ENCODE results near the gene PCCA. TPM values are rescaled to one million over a fixed set of nuclear protein-coding genes. Genes with fewer than 3 reads are reported as not detected.

Gene PCCA
- total and polyA plus RNA-seq, 2 donors (not counting 1 experiment from before 2014, with no cell fraction given), result 11.2 to 73.0 TPM

GRCh38 chr13:100506600-100507422, 417.9 kb downstream of the PCCA start:
- H3K27ac ChIP-seq (ENCODE audit: insufficient read depth, low read length), result no peak overlapping the region
- no peak overlapping the region for H2AFZ ChIP-seq (ENCODE audit: low read length)
- no peak overlapping the region for H3K4me3 ChIP-seq (replicated peaks in 1 of 4; ENCODE audit: control extremely low read depth in 1 of 4, insufficient read depth in 1 of 4, low read depth in 3 of 4, low read length in 4 of 4)
- no peak overlapping the region for H3K9ac ChIP-seq (ENCODE audit: insufficient read depth, low read length)
- no peak overlapping the region for H3K4me2 ChIP-seq (ENCODE audit: extremely low read depth, insufficient read depth, low read length)
- H3K36me3 ChIP-seq (ENCODE audit: control insufficient read depth, insufficient read depth, low read length), result no peaks in the 10 kb centered on the region
- H4K20me1 ChIP-seq (ENCODE audit: control insufficient read depth, extremely low read depth, insufficient read depth, low read length), result no peaks in the 10 kb centered on the region
- no peak for TF ChIP-seq EZH2 (IDR thresholded peaks at IDR 0.05; ENCODE audit: low read length, missing control alignments)
- TF ChIP-seq CTCF (conservative IDR thresholded peaks at IDR 0.05 in 1 of 2, IDR thresholded peaks at IDR 0.05 in 1 of 2; ENCODE audit: low read depth in 1 of 2, low read length in 2 of 2), result no peak
- no peaks in the 10 kb centered on the region for H3K27me3 ChIP-seq (ENCODE audit: control insufficient read depth, insufficient read depth, low read length)
- no peak for DNase-seq (ENCODE audit: low read depth in 2 of 2)
- no peaks in the 10 kb centered on the region for H3K79me2 ChIP-seq (ENCODE audit: control insufficient read depth, insufficient read depth, low read length)
- no peaks in the 10 kb centered on the region for H3K4me1 ChIP-seq (ENCODE audit: control insufficient read depth, extremely low read depth, insufficient read depth, low read length)
- H3K9me3 ChIP-seq (ENCODE audit: control insufficient read depth, insufficient read depth, low read depth, low read length), result no peaks in the 10 kb centered on the region

GRCh38 chr13:100508455-100508854, 419.6 kb downstream of the PCCA start:
- no peaks in the 10 kb centered on the region for H3K9me3 ChIP-seq (ENCODE audit: control insufficient read depth, insufficient read depth, low read depth, low read length)
- H3K27me3 ChIP-seq (ENCODE audit: control insufficient read depth, insufficient read depth, low read length), result no peaks in the 10 kb centered on the region
- H4K20me1 ChIP-seq (ENCODE audit: control insufficient read depth, extremely low read depth, insufficient read depth, low read length), result no peaks in the 10 kb centered on the region
- H3K27ac ChIP-seq (ENCODE audit: insufficient read depth, low read length), result no peak overlapping the region
- H3K4me1 ChIP-seq (ENCODE audit: control insufficient read depth, extremely low read depth, insufficient read depth, low read length), result no peaks in the 10 kb centered on the region
- no peak overlapping the region for H2AFZ ChIP-seq (ENCODE audit: low read length)
- no peaks in the 10 kb centered on the region for H3K36me3 ChIP-seq (ENCODE audit: control insufficient read depth, insufficient read depth, low read length)
- H3K4me3 ChIP-seq (replicated peaks in 1 of 4; ENCODE audit: control extremely low read depth in 1 of 4, insufficient read depth in 1 of 4, low read depth in 3 of 4, low read length in 4 of 4), result no peak overlapping the region
- H3K79me2 ChIP-seq (ENCODE audit: control insufficient read depth, insufficient read depth, low read length), result no peaks in the 10 kb centered on the region
- DNase-seq (ENCODE audit: low read depth in 2 of 2), result peak in 1 of 2 donors; percentile 13
- H3K4me2 ChIP-seq (ENCODE audit: extremely low read depth, insufficient read depth, low read length), result no peak overlapping the region
- TF ChIP-seq CTCF (conservative IDR thresholded peaks at IDR 0.05 in 1 of 2, IDR thresholded peaks at IDR 0.05 in 1 of 2; ENCODE audit: low read depth in 1 of 2, low read length in 2 of 2) (no peak), EZH2 (IDR thresholded peaks at IDR 0.05; ENCODE audit: low read length, missing control alignments) (no peak)
- H3K9ac ChIP-seq (ENCODE audit: insufficient read depth, low read length), result no peak overlapping the region

- Histone ChIP-seq H3K4me3 (replicated peaks in 1 of 4; ENCODE audit: control extremely low read depth in 1 of 4, insufficient read depth in 1 of 4, low read depth in 3 of 4, low read length in 4 of 4) (no peak overlapping the region), H3K4me1 (ENCODE audit: control insufficient read depth, extremely low read depth, insufficient read depth, low read length) (no peaks in the 10 kb centered on the region), H3K79me2 (ENCODE audit: control insufficient read depth, insufficient read depth, low read length) (no peaks in the 10 kb centered on the region), H3K27me3 (ENCODE audit: control insufficient read depth, insufficient read depth, low read length) (no peaks in the 10 kb centered on the region), H3K4me2 (ENCODE audit: extremely low read depth, insufficient read depth, low read length) (no peak overlapping the region), H3K36me3 (ENCODE audit: control insufficient read depth, insufficient read depth, low read length) (no peaks in the 10 kb centered on the region), H3K9ac (ENCODE audit: insufficient read depth, low read length) (no peak overlapping the region), H2AFZ (ENCODE audit: low read length) (no peak overlapping the region), H3K9me3 (ENCODE audit: control insufficient read depth, insufficient read depth, low read depth, low read length) (no peaks in the 10 kb centered on the region), H3K27ac (ENCODE audit: insufficient read depth, low read length) (no peak overlapping the region), H4K20me1 (ENCODE audit: control insufficient read depth, extremely low read depth, insufficient read depth, low read length) (no peaks in the 10 kb centered on the region)
- no peak for DNase-seq (ENCODE audit: low read depth in 2 of 2)
- TF ChIP-seq EZH2 (IDR thresholded peaks at IDR 0.05; ENCODE audit: low read length, missing control alignments) (no peak), CTCF (conservative IDR thresholded peaks at IDR 0.05 in 1 of 2, IDR thresholded peaks at IDR 0.05 in 1 of 2; ENCODE audit: low read depth in 1 of 2, low read length in 2 of 2) (no peak)
These were observed 420.1 kb downstream of the PCCA start for GRCh38 chr13:100508996-100509395.
